H1 (cell line): ENCODE measurements around the gene CDH10. TPM values are rescaled to one million over a fixed set of nuclear protein-coding genes. Genes with fewer than 3 reads are reported as not detected.

Experiments
- CTCF ChIA-PET: fragments of 300-600 bp; sonication (Branson Sonifier 250); formaldehyde crosslinking; loops from one replicate; lab custom pipeline; 2021; ENCODE audit not compliant: partially characterized antibody; lab: Charles Lee
- POLR2A ChIA-PET: fragments of 300-600 bp; sonication (Branson Sonifier 250); formaldehyde crosslinking; loops from one replicate; lab custom pipeline; 2021; ENCODE audit warnings: inconsistent platforms; ENCODE audit not compliant: partially characterized antibody; lab: Charles Lee
- DNase-seq, 2 experiments: peaks; one replicate each; pipeline versions ENCODE4 v3.0.0 to v3.0.0-alpha.2; 2010 to 2022; ENCODE audit warnings: low spot score in 2 of 2, low read depth in 1 of 2, mixed read lengths in 1 of 2
- FAIRE-seq: peaks from 2 replicates; lab custom pipeline; 2011; peaks lifted over from hg19 to GRCh38; lab: Jason Lieb, UNC
- H2AFZ ChIP-seq: 2 replicates; pipeline ENCODE4 v1.8.1; 2012; ENCODE audit warnings: low read length, inconsistent platforms
- H2AK5ac ChIP-seq: 2 replicates; pipeline ENCODE4 v1.6.1; 2013; ENCODE audit warnings: low read depth, low read length
- H2BK120ac ChIP-seq: replicated peaks from 2 replicates; pipeline ENCODE3; 2013; ENCODE audit warnings: low read depth, low read length, inconsistent platforms
- H2BK12ac ChIP-seq: 2 replicates; pipeline ENCODE4 v1.6.1; 2013; ENCODE audit warnings: low read depth, low read length
- H2BK15ac ChIP-seq: 2 replicates; pipeline ENCODE4 v1.6.1; 2013; ENCODE audit warnings: low read length
- H2BK20ac ChIP-seq: 2 replicates; pipeline ENCODE4 v1.6.1; 2013; ENCODE audit warnings: low read length
- H2BK5ac ChIP-seq: 2 replicates; pipeline ENCODE4 v1.6.1; 2013; ENCODE audit warnings: low read depth, low read length
- H3K14ac ChIP-seq: 2 replicates; pipeline ENCODE4 v1.6.1; 2013; ENCODE audit warnings: inconsistent platforms; ENCODE audit not compliant: insufficient read length
- H3K18ac ChIP-seq: 2 replicates; pipeline ENCODE4 v1.6.1; 2013; ENCODE audit warnings: low read length; ENCODE audit errors: extremely low read depth
- H3K23ac ChIP-seq: 2 replicates; pipeline ENCODE4 v1.6.1; 2013; ENCODE audit warnings: inconsistent platforms; ENCODE audit not compliant: insufficient read length
- H3K23me2 ChIP-seq: 2 replicates; pipeline ENCODE4 v1.6.1; 2013; ENCODE audit warnings: low read depth, low read length
- H3K27ac ChIP-seq: 2 replicates; pipeline ENCODE4 v1.6.1; 2011; ENCODE audit warnings: low read depth, low read length, inconsistent platforms
- H3K27me3 ChIP-seq, 4 experiments: replicated peaks in 1 of 4; 1 replicate in 1 of 4; 2 replicates in 3 of 4; pipeline versions ENCODE4 v1.6.1 to v1.8.1; 2011 to 2013; ENCODE audit warnings: low read length in 3 of 4, mild to moderate bottlenecking in 3 of 4, inconsistent platforms in 2 of 4, mixed read lengths in 2 of 4, moderate library complexity in 1 of 4; ENCODE audit not compliant: control insufficient read depth in 3 of 4, insufficient read depth in 3 of 4; ENCODE audit errors: extremely low read depth in 1 of 4
- H3K36me3 ChIP-seq, 4 experiments: 2 replicates each; pipeline versions ENCODE4 v1.6.1 to v1.8.1; 2011 to 2013; ENCODE audit warnings: mild to moderate bottlenecking in 4 of 4, low read length in 3 of 4, moderate library complexity in 2 of 4, control low read depth in 1 of 4, inconsistent platforms in 1 of 4; ENCODE audit not compliant: insufficient read depth in 4 of 4, control insufficient read depth in 2 of 4
- H3K4ac ChIP-seq: replicated peaks from 2 replicates; pipeline ENCODE3; 2013; ENCODE audit warnings: low read length, low read depth, mixed read lengths, inconsistent platforms; ENCODE audit not compliant: insufficient read length
- H3K4me1 ChIP-seq, 4 experiments: replicated peaks in 1 of 4; 1 replicate in 1 of 4; 2 replicates in 3 of 4; pipeline versions ENCODE4 v1.6.1 to v1.8.1; 2011 to 2013; ENCODE audit warnings: low read length in 3 of 4, inconsistent platforms in 2 of 4, mixed read lengths in 1 of 4; ENCODE audit not compliant: insufficient read depth in 4 of 4, control insufficient read depth in 3 of 4
- H3K4me2 ChIP-seq, 2 experiments: 2 replicates each; pipeline versions ENCODE4 v1.6.1 to v1.8.1; 2011 to 2013; ENCODE audit warnings: low read depth in 2 of 2, low read length in 2 of 2, control low read depth in 1 of 2, inconsistent platforms in 1 of 2, mild to moderate bottlenecking in 1 of 2; ENCODE audit not compliant: insufficient read depth in 1 of 2
- H3K4me3 ChIP-seq, 4 experiments: fragments of 200-600, 300-600 bp in 1 of 4; sonication (generic), shearing (Covaris generic), sonication (Bioruptor Twin) in 1 of 4; 2 replicates each; pipeline versions ENCODE4 v1.5.1 to v1.8.1; 2011 to 2016; ENCODE audit warnings: low read length in 4 of 4, low read depth in 3 of 4, control low read depth in 2 of 4, inconsistent platforms in 2 of 4, mild to moderate bottlenecking in 2 of 4, mixed read lengths in 1 of 4, moderate library complexity in 1 of 4; ENCODE audit not compliant: insufficient read depth in 2 of 4; ENCODE audit errors: extremely low read depth in 1 of 4
- H3K56ac ChIP-seq: replicated peaks from 2 replicates; pipeline ENCODE3; 2013; ENCODE audit warnings: low read depth, mild to moderate bottlenecking, mixed read lengths, low read length, inconsistent platforms; ENCODE audit not compliant: insufficient read length
- H3K79me1 ChIP-seq: 2 replicates; pipeline ENCODE4 v1.6.1; 2013; ENCODE audit warnings: low read depth, low read length, control low read depth
- H3K79me2 ChIP-seq, 2 experiments: 2 replicates each; pipeline versions ENCODE4 v1.6.1 to v1.8.1; 2012 to 2013; ENCODE audit warnings: low read length in 2 of 2, mild to moderate bottlenecking in 2 of 2, inconsistent platforms in 1 of 2; ENCODE audit not compliant: insufficient read depth in 2 of 2, control insufficient read depth in 1 of 2
- H3K9ac ChIP-seq, 4 experiments: replicated peaks in 1 of 4; 1 replicate in 1 of 4; 2 replicates in 3 of 4; pipeline versions ENCODE4 v1.6.1 to v1.8.1; 2011 to 2013; ENCODE audit warnings: low read depth in 3 of 4, low read length in 3 of 4, control low read depth in 2 of 4, mild to moderate bottlenecking in 2 of 4, moderate library complexity in 2 of 4, inconsistent platforms in 1 of 4; ENCODE audit errors: extremely low read depth in 1 of 4
- H3K9me3 ChIP-seq, 2 experiments: 2 replicates each; pipeline versions ENCODE4 v1.6.1 to v1.8.1; 2012 to 2013; ENCODE audit warnings: mild to moderate bottlenecking in 2 of 2, moderate library complexity in 2 of 2, control low read depth in 1 of 2, inconsistent platforms in 1 of 2, low read depth in 1 of 2, low read length in 1 of 2, mixed read lengths in 1 of 2; ENCODE audit not compliant: insufficient read depth in 2 of 2
- H4K20me1 ChIP-seq, 2 experiments: replicated peaks in 1 of 2; 2 replicates each; pipeline versions ENCODE3 to v1.8.1; 2011 to 2013; ENCODE audit warnings: inconsistent platforms in 2 of 2, low read length in 2 of 2, mild to moderate bottlenecking in 1 of 2; ENCODE audit not compliant: insufficient read depth in 2 of 2, control insufficient read depth in 1 of 2
- H4K5ac ChIP-seq: 2 replicates; pipeline ENCODE4 v1.6.1; 2013; ENCODE audit warnings: low read length, low read depth, mixed read lengths, inconsistent platforms; ENCODE audit not compliant: insufficient read length
- H4K8ac ChIP-seq: 2 replicates; pipeline ENCODE4 v1.8.0; 2013; ENCODE audit warnings: mild to moderate bottlenecking, moderate library complexity, low read length, inconsistent platforms; ENCODE audit not compliant: insufficient read depth; ENCODE audit errors: extremely low read depth
- H4K91ac ChIP-seq: replicated peaks from 2 replicates; pipeline ENCODE3; 2013; ENCODE audit warnings: low read length, mixed read lengths, inconsistent platforms; ENCODE audit not compliant: insufficient read length
- CHD1 ChIP-seq: IDR thresholded peaks from 2 replicates; pipeline ENCODE4 v1.6.1; 2012; ENCODE audit warnings: low read depth, low read length, improper control_type of control experiment
- CREB1 ChIP-seq: IDR thresholded peaks from 2 replicates; pipeline ENCODE4 v1.6.1; 2012; ENCODE audit warnings: inconsistent platforms
- FOSL1 ChIP-seq: IDR thresholded peaks from 2 replicates; pipeline ENCODE4 v1.6.1; 2011; ENCODE audit warnings: mild to moderate bottlenecking, low read depth, low read length, moderate library complexity; ENCODE audit not compliant: insufficient read depth
- SP2 ChIP-seq: IDR thresholded peaks from 2 replicates; pipeline ENCODE4 v1.6.1; 2012; ENCODE audit warnings: mild to moderate bottlenecking, low read length, inconsistent platforms
- SUZ12 ChIP-seq: fragments of 200-600 bp; sonication (generic); IDR thresholded peaks from 2 replicates; pipeline ENCODE4 v1.6.1; 2012; ENCODE audit warnings: mild to moderate bottlenecking, inconsistent platforms, low read length, moderate library complexity, mixed read lengths
- USF2 ChIP-seq: IDR thresholded peaks from 2 replicates; pipeline ENCODE4 v1.6.1; 2011; ENCODE audit warnings: low read length, improper control_type of control experiment
- polyA plus RNA-seq, 7 experiments: library from polyadenylated mRNA; depleted of rRNA in 3 of 7; stranded (reverse) in 5 of 7; unstranded in 2 of 7; fragments of >200 nt in 5 of 7; fragments of 200-250 nt in 2 of 7; gene quantifications; 1 replicate in 5 of 7; 2 replicates in 1 of 7; 4 replicates in 1 of 7; pipeline versions ENCODE4 v1.2.1 to v1.2.3, GENCODE V29; 2011 to 2013; ENCODE audit warnings: missing spikeins in 2 of 7, mixed read lengths in 2 of 7
- total RNA-seq: library from RNA; stranded (reverse); fragmentation: NEBNext Ultra II Directional; extraction: Animal tissue kit (Norgen Biotek cat#: 25700); gene quantifications from 2 replicates; pipeline ENCODE4 v1.2.1, GENCODE V29; 2021

Gene CDH10
- total and polyA plus RNA-seq, 2 of the 8 experiments (the other 6 are each of a cell fraction or from before 2014, with no cell fraction given): 0.11 TPM; not detected in 1

GRCh38 chr5:24632353-24632752 is 12.4 kb downstream of the CDH10 start:
- DNase-seq (no peak), FAIRE-seq (no peak)
- ChIA-PET CTCF (interaction anchor here (0.6 to 1.4 kb wide), 4 partner anchors 8 to 375 kb away, joined by 3 read pairs; no protein-coding TSS in a partner anchor), POLR2A (no interaction called here)
- no peak overlapping the region for H2BK5ac ChIP-seq
- H2AK5ac ChIP-seq: no peak overlapping the region
- no peak overlapping the region for H4K91ac ChIP-seq
- no peak overlapping the region for H3K4me2 ChIP-seq
- no peaks in the 10 kb centered on the region for H3K9me3 ChIP-seq
- no peak overlapping the region for H3K23ac ChIP-seq
- no peak overlapping the region for H3K14ac ChIP-seq
- no peak overlapping the region for H2BK15ac ChIP-seq
- H3K36me3 ChIP-seq: no peaks in the 10 kb centered on the region
- no peak overlapping the region for H3K27ac ChIP-seq
- TF ChIP-seq USF2 (no peak), SUZ12 (no peak), CREB1 (no peak), SP2 (no peak), FOSL1 (no peak), CHD1 (no peak)
- H3K56ac ChIP-seq: no peak overlapping the region
- no peak overlapping the region for H3K9ac ChIP-seq
- no peak overlapping the region for H2BK12ac ChIP-seq
- no peak overlapping the region for H4K8ac ChIP-seq
- no peak overlapping the region for H2AFZ ChIP-seq
- no peaks in the 10 kb centered on the region for H3K27me3 ChIP-seq
- H3K79me2 ChIP-seq: no peaks in the 10 kb centered on the region
- H3K4me3 ChIP-seq: no peak overlapping the region
- no peak overlapping the region for H2BK120ac ChIP-seq
- no peak overlapping the region for H3K18ac ChIP-seq
- H4K5ac ChIP-seq: no peak overlapping the region
- no peak overlapping the region for H3K4ac ChIP-seq
- no peaks in the 10 kb centered on the region for H3K23me2 ChIP-seq
- no peak overlapping the region for H2BK20ac ChIP-seq
- H4K20me1 ChIP-seq: no peaks in the 10 kb centered on the region
- no peaks in the 10 kb centered on the region for H3K79me1 ChIP-seq
- peaks cover 0 to 6% (median 2%) of the 10 kb centered on the region in 4 experiments; a peak in 3 of 7 replicates for H3K4me1 ChIP-seq
